ENCODE results near the gene BARHL2. TPM values are rescaled to one million over a fixed set of nuclear protein-coding genes. Genes with fewer than 3 reads are reported as not detected.

BARHL2 gene
- total and polyA plus RNA-seq, 11 donors, result not detected

DNA sequence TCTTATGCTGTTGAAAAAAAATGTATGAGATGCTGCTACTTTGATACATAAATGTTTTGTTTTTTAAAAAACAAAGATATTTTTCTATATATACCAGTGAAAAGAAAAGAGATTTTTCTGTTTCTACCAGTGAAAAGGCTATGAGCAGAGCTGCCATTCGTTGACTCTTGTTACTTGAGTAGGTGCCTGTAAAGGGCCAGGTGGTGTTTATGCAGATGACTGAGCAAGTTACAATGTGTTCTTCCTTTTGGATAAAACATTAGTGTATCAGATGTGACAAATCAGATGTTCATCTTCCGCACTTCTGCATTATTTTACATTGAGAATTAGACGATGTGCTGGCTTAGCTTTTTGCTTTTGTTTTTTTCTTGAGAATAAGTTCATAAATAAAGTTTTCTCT is 45.4 kb downstream of the BARHL2 start:
- intact Hi-C loops (cut with DNase I), result no loop called here
- no peak overlapping the region for H3K4me3 ChIP-seq
- 47 to 83% (median 66%) methylated on average over 3 of the region's 3 CpGs for WGBS, 4 donors
- H3K27me3 ChIP-seq, result peaks cover 0 to 26% (median 0%) of the 10 kb centered on the region in 9 donors
- H3K4me1 ChIP-seq, result no peaks in the 10 kb centered on the region
- no peak overlapping the region for H3K27ac ChIP-seq
- no peak for DNase-seq
- H3K9me3 ChIP-seq, result peaks cover 0 to 24% (median 10%) of the 10 kb centered on the region in 12 donors
- TF ChIP-seq, protein P1, sequence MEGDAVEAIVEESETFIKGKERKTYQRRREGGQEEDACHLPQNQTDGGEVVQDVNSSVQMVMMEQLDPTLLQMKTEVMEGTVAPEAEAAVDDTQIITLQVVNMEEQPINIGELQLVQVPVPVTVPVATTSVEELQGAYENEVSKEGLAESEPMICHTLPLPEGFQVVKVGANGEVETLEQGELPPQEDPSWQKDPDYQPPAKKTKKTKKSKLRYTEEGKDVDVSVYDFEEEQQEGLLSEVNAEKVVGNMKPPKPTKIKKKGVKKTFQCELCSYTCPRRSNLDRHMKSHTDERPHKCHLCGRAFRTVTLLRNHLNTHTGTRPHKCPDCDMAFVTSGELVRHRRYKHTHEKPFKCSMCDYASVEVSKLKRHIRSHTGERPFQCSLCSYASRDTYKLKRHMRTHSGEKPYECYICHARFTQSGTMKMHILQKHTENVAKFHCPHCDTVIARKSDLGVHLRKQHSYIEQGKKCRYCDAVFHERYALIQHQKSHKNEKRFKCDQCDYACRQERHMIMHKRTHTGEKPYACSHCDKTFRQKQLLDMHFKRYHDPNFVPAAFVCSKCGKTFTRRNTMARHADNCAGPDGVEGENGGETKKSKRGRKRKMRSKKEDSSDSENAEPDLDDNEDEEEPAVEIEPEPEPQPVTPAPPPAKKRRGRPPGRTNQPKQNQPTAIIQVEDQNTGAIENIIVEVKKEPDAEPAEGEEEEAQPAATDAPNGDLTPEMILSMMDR (IDR thresholded peaks at IDR 0.05), result no peak
- no peaks in the 10 kb centered on the region for H3K36me3 ChIP-seq
- no peak for ATAC-seq

DNA sequence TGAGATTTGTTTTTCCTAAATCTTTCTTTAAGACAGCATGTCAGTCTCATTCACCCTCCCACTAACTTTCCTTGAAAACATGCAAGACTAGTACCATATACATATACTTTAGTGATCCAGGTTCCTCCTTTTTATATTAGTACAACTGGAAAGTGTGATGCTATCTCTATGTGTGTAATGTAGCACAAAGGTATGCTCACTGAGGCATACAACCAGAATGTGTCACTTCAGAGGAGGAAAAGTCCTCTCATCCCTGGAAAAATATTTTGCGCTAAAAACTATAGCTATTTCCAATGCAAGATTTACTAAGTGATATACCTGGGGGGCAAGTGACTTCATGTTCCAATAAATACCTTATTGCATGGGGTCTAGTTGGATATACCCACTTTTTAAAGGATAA is 45.9 kb downstream of the BARHL2 start:
- H3K27ac ChIP-seq, result no peak overlapping the region
- peaks cover 0 to 24% (median 10%) of the 10 kb centered on the region in 12 donors for H3K9me3 ChIP-seq
- WGBS, 4 donors, result 98 to 100% (median 100%) methylated on average over 1 of the region's 1 CpG
- TF ChIP-seq POLR2A (IDR thresholded peaks at IDR 0.05), result no peak
- TF ChIP-seq, protein P1 (IDR thresholded peaks at IDR 0.05), result no peak
- no peak for DNase-seq
- intact Hi-C loops (cut with DNase I), result no loop called here
- H3K36me3 ChIP-seq, result no peaks in the 10 kb centered on the region
- peaks cover 0 to 26% (median 0%) of the 10 kb centered on the region in 9 donors for H3K27me3 ChIP-seq
- H3K4me3 ChIP-seq, result no peak overlapping the region
- no peak for ATAC-seq
- H3K4me1 ChIP-seq, result no peaks in the 10 kb centered on the region

All from heart left ventricle (tissue), 16 donors.